GM18909 (cell line): ENCODE measurements around the gene ZBP1.

ENCODE experiments used
- ATAC-seq: cut with Tn5 transposase; IDR thresholded peaks from one replicate; pipeline ENCODE4 v1.9.1; 2021; ENCODE audit warnings: mild to moderate bottlenecking; ENCODE audit not compliant: unreplicated experiment, poor library complexity

The ZBP1 gene

GRCh38 chr20:57603120-57603519 is 17.1 kb downstream of the ZBP1 start:
- ATAC-seq = no peak

GRCh38 chr20:57601737-57602136 is 18.5 kb downstream of the ZBP1 start:
- no peak for ATAC-seq

GRCh38 chr20:57601211-57601570 is 19.0 kb downstream of the ZBP1 start:
- no peak for ATAC-seq

GRCh38 chr20:57600320-57601210 is 19.7 kb downstream of the ZBP1 start:
- ATAC-seq = no peak

GRCh38 chr20:57598491-57598890 is 21.7 kb downstream of the ZBP1 start:
- no peak for ATAC-seq

GRCh38 chr20:57598060-57598459 is 22.2 kb downstream of the ZBP1 start:
- ATAC-seq = no peak

- no peak for ATAC-seq
Observed at GRCh38 chr20:57596998-57597939, 23.0 kb downstream of the ZBP1 start.

- no peak for ATAC-seq
Observed at GRCh38 chr20:57596358-57596757, 23.9 kb downstream of the ZBP1 start.

- no peak for ATAC-seq
Observed at GRCh38 chr20:57595041-57596030, 24.9 kb downstream of the ZBP1 start.

GRCh38 chr20:57594092-57594951 is 25.9 kb downstream of the ZBP1 start:
- ATAC-seq = no peak

- no peak for ATAC-seq
Observed at GRCh38 chr20:57593134-57593886, 26.9 kb downstream of the ZBP1 start.

GRCh38 chr20:57592263-57593092 is 27.7 kb downstream of the ZBP1 start:
- no peak for ATAC-seq

- no peak for ATAC-seq
Observed at GRCh38 chr20:57591289-57592229, 28.7 kb downstream of the ZBP1 start.

- ATAC-seq = no peak
Observed at GRCh38 chr20:57590485-57591288, 29.5 kb downstream of the ZBP1 start.

- ATAC-seq = no peak
Observed at GRCh38 chr20:57589728-57590484, 30.3 kb downstream of the ZBP1 start.
